GM06990 (cell line): ENCODE measurements around the gene SIDT2.
A peak's percentile ranks its signal among the peaks of the same experiment; 100 is the strongest.

Experiments used
- DNase-seq: peaks from one replicate; pipeline ENCODE4 v3.0.0-alpha.2; 2011; ENCODE audit not compliant: insufficient read length; ENCODE audit errors: extremely low read depth
- H3K27me3 ChIP-seq: replicated peaks from 2 replicates; pipeline ENCODE4 v1.6.0; 2011; ENCODE audit warnings: low read length; ENCODE audit not compliant: control insufficient read depth, insufficient read depth
- H3K36me3 ChIP-seq: 2 replicates; pipeline ENCODE4 v1.5.1; 2011; ENCODE audit warnings: low read length; ENCODE audit not compliant: control insufficient read depth, insufficient read depth
- H3K4me3 ChIP-seq: replicated peaks from 2 replicates; pipeline ENCODE4 v1.5.1; 2011; ENCODE audit warnings: low read depth, mild to moderate bottlenecking, control low read depth, low read length
- TF ChIP-seq, protein P1 (sequence below): IDR thresholded peaks from 2 replicates; pipeline ENCODE4 v1.5.1; 2011; ENCODE audit warnings: low read length, control low read depth, mild to moderate bottlenecking, inconsistent platforms; ENCODE audit not compliant: insufficient read depth, poor library complexity, severe bottlenecking

The SIDT2 gene

DNA sequence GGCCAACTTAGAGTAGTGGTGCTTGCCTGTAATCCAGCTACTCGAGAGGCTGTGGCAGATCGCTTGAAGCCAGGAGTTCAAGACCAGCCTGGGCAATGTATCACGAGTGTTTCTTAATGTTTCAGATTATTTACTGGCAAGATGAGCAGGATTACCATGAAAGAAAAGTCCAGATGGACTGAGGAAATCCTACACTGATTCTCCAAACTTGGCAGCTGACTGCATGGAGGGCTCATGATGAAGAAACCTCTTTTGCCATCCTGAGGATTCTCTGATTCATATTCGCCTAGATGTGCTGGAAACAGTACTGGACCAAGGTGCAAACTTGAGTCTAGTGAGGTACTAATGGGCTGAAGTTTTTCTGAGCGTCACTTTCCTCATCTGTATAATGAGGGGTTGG lies 2.8 kb upstream of the SIDT2 start:
- DNase-seq, result no peak
- no peaks in the 10 kb centered on the region for H3K27me3 ChIP-seq
- no peak overlapping the region for H3K4me3 ChIP-seq
- TF ChIP-seq, protein P1, sequence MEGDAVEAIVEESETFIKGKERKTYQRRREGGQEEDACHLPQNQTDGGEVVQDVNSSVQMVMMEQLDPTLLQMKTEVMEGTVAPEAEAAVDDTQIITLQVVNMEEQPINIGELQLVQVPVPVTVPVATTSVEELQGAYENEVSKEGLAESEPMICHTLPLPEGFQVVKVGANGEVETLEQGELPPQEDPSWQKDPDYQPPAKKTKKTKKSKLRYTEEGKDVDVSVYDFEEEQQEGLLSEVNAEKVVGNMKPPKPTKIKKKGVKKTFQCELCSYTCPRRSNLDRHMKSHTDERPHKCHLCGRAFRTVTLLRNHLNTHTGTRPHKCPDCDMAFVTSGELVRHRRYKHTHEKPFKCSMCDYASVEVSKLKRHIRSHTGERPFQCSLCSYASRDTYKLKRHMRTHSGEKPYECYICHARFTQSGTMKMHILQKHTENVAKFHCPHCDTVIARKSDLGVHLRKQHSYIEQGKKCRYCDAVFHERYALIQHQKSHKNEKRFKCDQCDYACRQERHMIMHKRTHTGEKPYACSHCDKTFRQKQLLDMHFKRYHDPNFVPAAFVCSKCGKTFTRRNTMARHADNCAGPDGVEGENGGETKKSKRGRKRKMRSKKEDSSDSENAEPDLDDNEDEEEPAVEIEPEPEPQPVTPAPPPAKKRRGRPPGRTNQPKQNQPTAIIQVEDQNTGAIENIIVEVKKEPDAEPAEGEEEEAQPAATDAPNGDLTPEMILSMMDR, result no peak
- peaks cover 4% of the 10 kb centered on the region for H3K36me3 ChIP-seq

DNA sequence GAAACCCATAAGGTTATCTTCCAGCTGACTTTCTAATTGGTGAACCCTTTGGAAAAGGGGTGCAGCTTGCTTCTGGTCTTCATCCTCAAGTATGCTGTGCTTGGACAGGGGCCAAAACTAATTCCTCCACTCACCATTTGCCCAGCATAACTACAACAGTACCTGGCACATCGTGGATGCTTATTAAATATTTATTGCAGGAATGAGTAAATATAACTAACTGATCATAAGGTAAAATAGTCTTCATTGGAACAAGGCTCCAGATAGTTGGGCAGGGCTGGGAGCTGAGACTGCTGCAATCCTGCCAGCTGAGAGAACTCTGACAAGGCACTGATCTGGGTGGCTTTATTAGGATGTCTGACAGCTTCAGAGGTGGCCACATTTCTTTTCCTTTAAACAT lies 2.4 kb upstream of the SIDT2 start:
- no peak overlapping the region for H3K4me3 ChIP-seq
- TF ChIP-seq, protein P1, result no peak
- DNase-seq, result no peak
- H3K36me3 ChIP-seq, result peaks cover 2% of the 10 kb centered on the region
- no peaks in the 10 kb centered on the region for H3K27me3 ChIP-seq

GRCh38 chr11:117177534-117178209 lies 871 bp upstream of the SIDT2 start:
- DNase-seq, result no peak
- H3K27me3 ChIP-seq, result no peaks in the 10 kb centered on the region
- H3K36me3 ChIP-seq, result peaks cover 5% of the 10 kb centered on the region
- TF ChIP-seq, protein P1, result no peak
- H3K4me3 ChIP-seq, result peak overlapping the region; percentile 85

GRCh38 chr11:117179048-117179999 lies 781 bp downstream of the SIDT2 start:
- Histone ChIP-seq H3K4me3 (peak overlapping the region; percentile 85), H3K36me3 (peaks cover 6% of the 10 kb centered on the region), H3K27me3 (no peaks in the 10 kb centered on the region)
- TF ChIP-seq, protein P1, result no peak
- DNase-seq, result peak; percentile 51

- Histone ChIP-seq H3K36me3 (peaks cover 6% of the 10 kb centered on the region), H3K4me3 (peak overlapping the region; percentile 85), H3K27me3 (no peaks in the 10 kb centered on the region)
- TF ChIP-seq, protein P1, result no peak
- DNase-seq, result no peak
Measured at GRCh38 chr11:117180020-117180419, 1.5 kb downstream of the SIDT2 start.
